HEK293 (cell line): ENCODE results near the gene C17orf107.

Experiments used
- CTCF ChIA-PET: fragments of 350-600 bp; formaldehyde crosslinking; extraction: SDS; loops from one replicate; lab custom pipeline; 2021; ENCODE audit warnings: antibody characterized with exemption; lab: Yijun Ruan, JAX
- POLR2A ChIA-PET: fragments of 300-600 bp; formaldehyde crosslinking; extraction: SDS; loops from one replicate; lab custom pipeline; 2020; ENCODE audit warnings: antibody characterized with exemption, inconsistent platforms; lab: Yijun Ruan, JAX
- H3K27ac ChIP-seq: fragments of 200-500 bp; sonication (Bioruptor generic); 2 replicates; pipeline ENCODE4 v1.5.1; 2014; ENCODE audit warnings: low read depth, low read length, control low read depth, inconsistent platforms; ENCODE audit errors: extremely low read depth
- H3K36me3 ChIP-seq, 2 experiments: fragments of 200-500 bp in 1 of 2; sonication (Bioruptor generic) in 1 of 2; 1 replicate in 1 of 2; 2 replicates in 1 of 2; pipeline ENCODE4 v1.5.1; 2014 to 2017; ENCODE audit warnings: inconsistent platforms in 2 of 2, low read length in 2 of 2; ENCODE audit not compliant: control insufficient read depth in 2 of 2, insufficient read depth in 1 of 2
- H3K4me1 ChIP-seq: fragments of 200-500 bp; sonication (Bioruptor generic); 2 replicates; pipeline ENCODE4 v1.5.1; 2014; ENCODE audit warnings: mild to moderate bottlenecking, low read length, inconsistent platforms; ENCODE audit not compliant: control insufficient read depth, insufficient read depth
- H3K4me3 ChIP-seq: 2 replicates; pipeline ENCODE4 v1.5.1; 2011; ENCODE audit warnings: low read depth, mild to moderate bottlenecking, control low read depth, low read length, moderate library complexity
- H3K9me3 ChIP-seq: fragments of 200-500 bp; sonication (Bioruptor generic); 2 replicates; pipeline ENCODE4 v1.5.1; 2014; ENCODE audit warnings: low read depth, low read length, inconsistent platforms; ENCODE audit not compliant: control insufficient read depth, insufficient read depth
- EGR2 ChIP-seq: fragments of 450-650 bp; formaldehyde crosslinking; IDR thresholded peaks from 2 replicates; pipeline ENCODE4 v1.5.1; 2016; ENCODE audit warnings: low read depth, missing biosample characterization, missing genetic modification characterization
- KLF7 ChIP-seq: fragments of 450-650 bp; formaldehyde crosslinking; IDR thresholded peaks from 2 replicates; pipeline ENCODE4 v1.5.1; 2016; ENCODE audit warnings: missing biosample characterization, missing genetic modification characterization, borderline replicate concordance
- KLF9 ChIP-seq: fragments of 450-650 bp; formaldehyde crosslinking; IDR thresholded peaks from 2 replicates; pipeline ENCODE4 v1.5.1; 2016; ENCODE audit warnings: missing biosample characterization, missing genetic modification characterization, low read depth
- MEIS1 ChIP-seq: sonication (generic); formaldehyde crosslinking; IDR thresholded peaks from 2 replicates; pipeline ENCODE4 v1.8.1; 2022; ENCODE audit warnings: missing genetic modification reagents, mild to moderate bottlenecking, borderline replicate concordance
- PBX3 ChIP-seq: sonication (generic); formaldehyde crosslinking; IDR thresholded peaks from 2 replicates; pipeline ENCODE4 v1.8.1; 2022; ENCODE audit warnings: mild to moderate bottlenecking, moderate library complexity, missing genetic modification reagents
- PRDM4 ChIP-seq: fragments of 450-650 bp; formaldehyde crosslinking; IDR thresholded peaks from 2 replicates; pipeline ENCODE4 v1.5.1; 2017; ENCODE audit warnings: missing biosample characterization, missing genetic modification characterization
- SP7 ChIP-seq: fragments of 450-650 bp; formaldehyde crosslinking; IDR thresholded peaks from 2 replicates; pipeline ENCODE4 v1.5.1; 2016; ENCODE audit warnings: missing biosample characterization, missing genetic modification characterization
- ZFP69B ChIP-seq: fragments of 450-650 bp; formaldehyde crosslinking; IDR thresholded peaks from 2 replicates; pipeline ENCODE4 v1.5.1; 2016; ENCODE audit warnings: missing biosample characterization, missing genetic modification characterization
- ZNF18 ChIP-seq: fragments of 450-650 bp; formaldehyde crosslinking; IDR thresholded peaks from 2 replicates; pipeline ENCODE4 v1.5.1; 2016; ENCODE audit warnings: missing biosample characterization, missing genetic modification characterization
- ZNF184 ChIP-seq: fragments of 450-650 bp; IDR thresholded peaks from 2 replicates; pipeline ENCODE4 v1.5.1; 2018; ENCODE audit warnings: missing biosample characterization, mild to moderate bottlenecking, missing genetic modification characterization
- ZNF335 ChIP-seq: fragments of 450-650 bp; formaldehyde crosslinking; conservative IDR thresholded peaks from 2 replicates; pipeline ENCODE4 v1.5.1; 2016; ENCODE audit warnings: missing biosample characterization, missing genetic modification characterization
- ZNF670 ChIP-seq: fragments of 450-650 bp; formaldehyde crosslinking; IDR thresholded peaks from 2 replicates; pipeline ENCODE4 v1.5.1; 2016; ENCODE audit warnings: missing biosample characterization, missing genetic modification characterization, low read depth
- ZNF704 ChIP-seq: fragments of 450-650 bp; formaldehyde crosslinking; IDR thresholded peaks from 2 replicates; pipeline ENCODE4 v1.5.1; 2016; ENCODE audit warnings: missing biosample characterization, missing genetic modification characterization
- ZNF843 ChIP-seq: fragments of 450-650 bp; formaldehyde crosslinking; IDR thresholded peaks from 2 replicates; pipeline ENCODE4 v1.5.1; 2016; ENCODE audit warnings: missing biosample characterization, missing genetic modification characterization
- ZXDB ChIP-seq: fragments of 450-650 bp; formaldehyde crosslinking; IDR thresholded peaks from 2 replicates; pipeline ENCODE4 v1.5.1; 2016; ENCODE audit warnings: missing biosample characterization, missing genetic modification characterization
- TF ChIP-seq, protein P1 (sequence below): fragments of 450-650 bp; IDR thresholded peaks from 2 replicates; pipeline ENCODE4 v1.5.1; 2018; ENCODE audit warnings: missing biosample characterization, mild to moderate bottlenecking, missing genetic modification characterization
- TF ChIP-seq, protein P2 (sequence below): fragments of 450-650 bp; formaldehyde crosslinking; IDR thresholded peaks from 2 replicates; pipeline ENCODE4 v1.5.1; 2016; ENCODE audit warnings: missing biosample characterization, missing genetic modification characterization
- TF ChIP-seq, protein P3 (sequence below): fragments of 450-650 bp; formaldehyde crosslinking; IDR thresholded peaks from 2 replicates; pipeline ENCODE4 v1.5.1; 2016; ENCODE audit warnings: missing biosample characterization, missing genetic modification characterization

C17orf107 gene

GRCh38 chr17:4900231-4901107 lies 1.1 kb downstream of the C17orf107 start:
- POLR2A ChIA-PET, result interaction anchor here (2.1 kb wide), 1 partner anchor 66 kb away, joined by 6 read pairs; the partner anchor contains the start of gene SPAG7
- Histone ChIP-seq H3K4me3 (no peak overlapping the region), H3K27ac (no peak overlapping the region), H3K36me3 (peaks cover 0 to 41% of the 10 kb centered on the region in 2 experiments; a peak in 1 of 3 replicates), H3K4me1 (peaks cover 3% of the 10 kb centered on the region; the same call in 1 of the 2 replicates), H3K9me3 (no peaks in the 10 kb centered on the region)
- CTCF ChIA-PET, result interaction anchor here (0.6 to 1.2 kb wide), 5 partner anchors 9 to 190 kb away, joined by 3 to 5 read pairs (median 3); partner anchors contain the start of gene ARRB2
- TF ChIP-seq ZNF184 (tag by site-specific recombination), result no peak
- 0 out of 2 replicates have a peak, but pooled peaks have one; percentile 18 for TF ChIP-seq KLF9
- no peak for TF ChIP-seq ZFP69B (tag by site-specific recombination)
- TF ChIP-seq MEIS1 (CRISPR knock-in tag), result no peak

DNA sequence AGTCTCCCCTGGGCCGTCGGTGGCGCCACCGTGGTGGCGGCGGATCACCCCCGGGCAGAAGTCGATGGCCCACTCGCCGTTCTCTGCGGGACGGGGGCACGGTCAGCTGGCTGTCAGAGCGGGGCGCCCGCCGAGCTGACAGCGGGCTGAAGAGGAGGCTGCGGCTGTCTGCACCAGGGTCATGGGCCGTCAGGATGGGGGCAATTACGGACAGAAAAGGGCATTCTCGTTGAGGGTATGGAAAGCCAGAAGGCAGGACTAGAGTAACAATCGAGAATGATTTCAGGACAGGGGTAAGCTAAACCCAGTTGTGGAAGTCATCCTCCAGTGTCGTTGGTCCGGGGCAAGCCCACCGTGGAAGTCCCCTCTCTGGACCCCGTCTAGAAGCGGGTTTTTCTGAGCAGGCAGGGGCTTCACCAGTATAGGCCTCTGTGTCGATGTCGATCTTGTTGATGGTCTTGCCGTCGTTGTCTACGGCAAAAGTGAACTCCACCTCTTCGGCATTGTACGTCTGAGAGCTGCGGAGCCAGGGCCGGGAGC lies 1.8 kb downstream of the C17orf107 start:
- ChIA-PET CTCF (interaction anchor here (0.6 to 1.2 kb wide), 5 partner anchors 8 to 338 kb away, joined by 3 to 6 read pairs (median 3); partner anchors contain the start of gene ARRB2), POLR2A (interaction anchor here (0.6 to 2.1 kb wide), 2 partner anchors 43 to 66 kb away, joined by 3 to 6 read pairs; partner anchors contain the start of gene SPAG7)
- peaks cover 0 to 34% of the 10 kb centered on the region in 2 experiments; a peak in 1 of 3 replicates for H3K36me3 ChIP-seq
- TF ChIP-seq ZXDB (tag by site-specific recombination) (no peak), PRDM4 (tag by site-specific recombination) (no peak), EGR2 (tag by site-specific recombination) (no peak), ZNF335 (tag by site-specific recombination) (no peak), ZNF670 (tag by site-specific recombination) (no peak), ZNF18 (tag by site-specific recombination) (no peak), ZNF843 (tag by site-specific recombination) (no peak), KLF7 (tag by site-specific recombination) (no peak), ZNF704 (no peak), PBX3 (CRISPR knock-in tag) (no peak), SP7 (no peak)
- TF ChIP-seq, protein P1, sequence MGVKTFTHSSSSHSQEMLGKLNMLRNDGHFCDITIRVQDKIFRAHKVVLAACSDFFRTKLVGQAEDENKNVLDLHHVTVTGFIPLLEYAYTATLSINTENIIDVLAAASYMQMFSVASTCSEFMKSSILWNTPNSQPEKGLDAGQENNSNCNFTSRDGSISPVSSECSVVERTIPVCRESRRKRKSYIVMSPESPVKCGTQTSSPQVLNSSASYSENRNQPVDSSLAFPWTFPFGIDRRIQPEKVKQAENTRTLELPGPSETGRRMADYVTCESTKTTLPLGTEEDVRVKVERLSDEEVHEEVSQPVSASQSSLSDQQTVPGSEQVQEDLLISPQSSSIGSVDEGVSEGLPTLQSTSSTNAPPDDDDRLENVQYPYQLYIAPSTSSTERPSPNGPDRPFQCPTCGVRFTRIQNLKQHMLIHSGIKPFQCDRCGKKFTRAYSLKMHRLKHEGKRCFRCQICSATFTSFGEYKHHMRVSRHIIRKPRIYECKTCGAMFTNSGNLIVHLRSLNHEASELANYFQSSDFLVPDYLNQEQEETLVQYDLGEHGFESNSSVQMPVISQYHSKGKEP (tag by site-specific recombination), result no peak
- TF ChIP-seq, protein P2, sequence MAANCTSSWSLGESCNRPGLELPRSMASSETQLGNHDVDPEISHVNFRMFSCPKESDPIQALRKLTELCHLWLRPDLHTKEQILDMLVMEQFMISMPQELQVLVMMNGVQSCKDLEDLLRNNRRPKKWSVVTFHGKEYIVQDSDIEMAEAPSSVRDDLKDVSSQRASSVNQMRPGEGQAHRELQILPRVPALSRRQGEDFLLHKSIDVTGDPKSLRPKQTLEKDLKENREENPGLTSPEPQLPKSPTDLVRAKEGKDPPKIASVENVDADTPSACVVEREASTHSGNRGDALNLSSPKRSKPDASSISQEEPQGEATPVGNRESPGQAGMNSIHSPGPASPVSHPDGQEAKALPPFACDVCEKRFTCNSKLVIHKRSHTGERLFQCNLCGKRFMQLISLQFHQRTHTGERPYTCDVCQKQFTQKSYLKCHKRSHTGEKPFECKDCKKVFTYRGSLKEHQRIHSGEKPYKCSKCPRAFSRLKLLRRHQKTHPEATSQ (tag by site-specific recombination), result no peak
- TF ChIP-seq, protein P3, sequence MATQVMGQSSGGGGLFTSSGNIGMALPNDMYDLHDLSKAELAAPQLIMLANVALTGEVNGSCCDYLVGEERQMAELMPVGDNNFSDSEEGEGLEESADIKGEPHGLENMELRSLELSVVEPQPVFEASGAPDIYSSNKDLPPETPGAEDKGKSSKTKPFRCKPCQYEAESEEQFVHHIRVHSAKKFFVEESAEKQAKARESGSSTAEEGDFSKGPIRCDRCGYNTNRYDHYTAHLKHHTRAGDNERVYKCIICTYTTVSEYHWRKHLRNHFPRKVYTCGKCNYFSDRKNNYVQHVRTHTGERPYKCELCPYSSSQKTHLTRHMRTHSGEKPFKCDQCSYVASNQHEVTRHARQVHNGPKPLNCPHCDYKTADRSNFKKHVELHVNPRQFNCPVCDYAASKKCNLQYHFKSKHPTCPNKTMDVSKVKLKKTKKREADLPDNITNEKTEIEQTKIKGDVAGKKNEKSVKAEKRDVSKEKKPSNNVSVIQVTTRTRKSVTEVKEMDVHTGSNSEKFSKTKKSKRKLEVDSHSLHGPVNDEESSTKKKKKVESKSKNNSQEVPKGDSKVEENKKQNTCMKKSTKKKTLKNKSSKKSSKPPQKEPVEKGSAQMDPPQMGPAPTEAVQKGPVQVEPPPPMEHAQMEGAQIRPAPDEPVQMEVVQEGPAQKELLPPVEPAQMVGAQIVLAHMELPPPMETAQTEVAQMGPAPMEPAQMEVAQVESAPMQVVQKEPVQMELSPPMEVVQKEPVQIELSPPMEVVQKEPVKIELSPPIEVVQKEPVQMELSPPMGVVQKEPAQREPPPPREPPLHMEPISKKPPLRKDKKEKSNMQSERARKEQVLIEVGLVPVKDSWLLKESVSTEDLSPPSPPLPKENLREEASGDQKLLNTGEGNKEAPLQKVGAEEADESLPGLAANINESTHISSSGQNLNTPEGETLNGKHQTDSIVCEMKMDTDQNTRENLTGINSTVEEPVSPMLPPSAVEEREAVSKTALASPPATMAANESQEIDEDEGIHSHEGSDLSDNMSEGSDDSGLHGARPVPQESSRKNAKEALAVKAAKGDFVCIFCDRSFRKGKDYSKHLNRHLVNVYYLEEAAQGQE (tag by site-specific recombination), result no peak

More for the DNA sequence above, 1.8 kb downstream of the C17orf107 start:
- Histone ChIP-seq H3K4me1 (peaks cover 3% of the 10 kb centered on the region; the same call in 1 of the 2 replicates), H3K27ac (no peak overlapping the region), H3K9me3 (no peaks in the 10 kb centered on the region), H3K4me3 (no peak overlapping the region)
